Measurements from ENCODE around the gene ARRDC1. TPM values are rescaled to one million over a fixed set of nuclear protein-coding genes. Genes with fewer than 3 reads are reported as not detected.

The ARRDC1 gene
- total RNA-seq, 4 donors from 2014 or later, result 132 to 560 (median 370) TPM

DNA sequence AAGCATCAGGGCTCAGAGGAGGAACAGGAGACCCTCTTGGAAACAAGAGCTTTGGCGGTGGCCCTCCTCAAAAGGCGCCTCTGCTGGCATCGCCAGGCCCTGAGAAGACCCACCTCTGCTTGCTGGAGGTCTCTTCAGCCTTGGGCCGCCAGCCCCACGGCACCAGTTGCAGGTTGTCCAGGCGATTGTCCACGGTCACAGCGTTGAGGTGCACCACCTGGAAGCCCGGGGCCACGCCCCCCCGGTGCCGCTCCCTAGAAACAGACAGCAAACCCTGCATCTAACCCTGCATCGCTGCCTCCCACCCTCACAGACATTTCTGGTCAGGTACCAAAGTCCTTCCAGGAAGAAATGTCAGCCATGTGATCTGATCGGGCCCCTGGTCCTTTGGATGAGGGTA is 18.6 kb upstream of the ARRDC1 start:
- in situ Hi-C loops (cut with MboI; ENCODE audit: low pct_ligation_motif_present in 1 of 4, low pct_unique_long_range_greater_than_20kb in 1 of 4, low sequenced_read_pairs in 3 of 4) (no loop called here), intact Hi-C loops (cut with DNase I; ENCODE audit: low total_unique reads) (no loop called here)
- 91% methylated on average over 9 of the region's 14 CpGs; no CpG with 5 or more reads in 1 of the 2 donors for WGBS, 2 donors (ENCODE audit: low coverage in 1 of 2)
- Histone ChIP-seq H3K9me3 (no peaks in the 10 kb centered on the region), H3K36me3 (no peaks in the 10 kb centered on the region), H3K27ac (no peak overlapping the region), H3K4me1 (peaks cover 6 to 20% (median 17%) of the 10 kb centered on the region in 4 donors), H3K27me3 (no peaks in the 10 kb centered on the region), H3K4me3 (no peak overlapping the region)
- DNase-seq, result no peak
- TF ChIP-seq CTCF (IDR thresholded peaks at IDR 0.05) (no peak), POLR2A (IDR thresholded peaks at IDR 0.05) (no peak), POLR2AphosphoS5 (IDR thresholded peaks at IDR 0.05) (no peak), EP300 (IDR thresholded peaks at IDR 0.05; ENCODE audit: low read depth) (no peak)

GRCh38 chr9:137588311-137588710 is 17.2 kb upstream of the ARRDC1 start:
- Histone ChIP-seq H3K9me3 (no peaks in the 10 kb centered on the region), H3K36me3 (no peaks in the 10 kb centered on the region), H3K4me1 (peaks cover 6 to 20% (median 17%) of the 10 kb centered on the region in 4 donors), H3K27ac (no peak overlapping the region), H3K4me3 (no peak overlapping the region), H3K27me3 (no peaks in the 10 kb centered on the region)
- no peak for DNase-seq
- WGBS, 2 donors (ENCODE audit: low coverage in 1 of 2), result 89% methylated on average over 8 of the region's 13 CpGs; no CpG with 5 or more reads in 1 of the 2 donors
- in situ Hi-C loops (cut with MboI; ENCODE audit: low pct_ligation_motif_present in 1 of 4, low pct_unique_long_range_greater_than_20kb in 1 of 4, low sequenced_read_pairs in 3 of 4), result no loop called here
- intact Hi-C loops (cut with DNase I; ENCODE audit: low total_unique reads), result no loop called here
- no peak for TF ChIP-seq EP300 (IDR thresholded peaks at IDR 0.05; ENCODE audit: low read depth)
- TF ChIP-seq POLR2A (IDR thresholded peaks at IDR 0.05), result no peak
- TF ChIP-seq POLR2AphosphoS5 (IDR thresholded peaks at IDR 0.05), result no peak
- no peak for TF ChIP-seq CTCF (IDR thresholded peaks at IDR 0.05)

DNA sequence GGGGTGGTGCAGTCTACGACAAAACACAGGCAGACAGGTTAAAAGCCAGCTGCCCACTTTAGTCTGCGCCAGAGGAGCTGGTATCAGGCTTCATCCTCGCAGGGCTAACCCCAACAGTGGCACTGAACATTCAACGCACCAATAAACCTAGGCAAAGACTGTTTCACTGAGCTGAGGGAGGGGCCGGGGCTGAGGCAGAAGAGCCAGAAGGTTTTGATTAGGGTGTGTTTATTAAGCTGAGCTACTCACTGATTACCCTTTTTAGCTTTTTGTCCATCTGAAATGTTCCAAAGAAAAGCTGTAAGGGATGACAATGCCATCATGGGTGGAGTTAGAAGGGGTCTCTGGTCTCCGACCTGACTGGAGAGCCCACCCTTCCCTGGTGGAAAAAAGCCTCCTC is 16.6 kb upstream of the ARRDC1 start:
- no peaks in the 10 kb centered on the region for H3K36me3 ChIP-seq
- peak overlapping the region in 1 of 4 donors; percentile 59 for H3K27ac ChIP-seq
- TF ChIP-seq EP300 (IDR thresholded peaks at IDR 0.05; ENCODE audit: low read depth) (no peak), POLR2A (IDR thresholded peaks at IDR 0.05) (no peak), CTCF (IDR thresholded peaks at IDR 0.05) (no peak), POLR2AphosphoS5 (IDR thresholded peaks at IDR 0.05) (no peak)
- no peaks in the 10 kb centered on the region for H3K27me3 ChIP-seq
- WGBS, 2 donors (ENCODE audit: low coverage in 1 of 2), result 89% methylated on average over 6 of the region's 6 CpGs; no CpG with 5 or more reads in 1 of the 2 donors
- intact Hi-C loops (cut with DNase I; ENCODE audit: low total_unique reads), result no loop called here
- H3K4me1 ChIP-seq, result peaks cover 6 to 20% (median 17%) of the 10 kb centered on the region in 4 donors
- H3K9me3 ChIP-seq, result no peaks in the 10 kb centered on the region
- in situ Hi-C loops (cut with MboI; ENCODE audit: low pct_ligation_motif_present in 1 of 4, low pct_unique_long_range_greater_than_20kb in 1 of 4, low sequenced_read_pairs in 3 of 4), result no loop called here
- DNase-seq, result no peak
- H3K4me3 ChIP-seq, result no peak overlapping the region

GRCh38 chr9:137589441-137590122 is 15.9 kb upstream of the ARRDC1 start:
- no peak for TF ChIP-seq POLR2A (IDR thresholded peaks at IDR 0.05)
- no peak for TF ChIP-seq CTCF (IDR thresholded peaks at IDR 0.05)
- no peak for TF ChIP-seq POLR2AphosphoS5 (IDR thresholded peaks at IDR 0.05)
- TF ChIP-seq EP300 (IDR thresholded peaks at IDR 0.05; ENCODE audit: low read depth), result no peak
- 7% methylated on average over 31 of the region's 58 CpGs; no CpG with 5 or more reads in 1 of the 2 donors for WGBS, 2 donors (ENCODE audit: low coverage in 1 of 2)
- no peaks in the 10 kb centered on the region for H3K27me3 ChIP-seq
- no peak for DNase-seq
- intact Hi-C loops (cut with DNase I; ENCODE audit: low total_unique reads), result no loop called here
- no peaks in the 10 kb centered on the region for H3K36me3 ChIP-seq
- in situ Hi-C loops (cut with MboI; ENCODE audit: low pct_ligation_motif_present in 1 of 4, low pct_unique_long_range_greater_than_20kb in 1 of 4, low sequenced_read_pairs in 3 of 4), result no loop called here
- no peaks in the 10 kb centered on the region for H3K9me3 ChIP-seq
- peak overlapping the region; percentile 66 to 81 (median 72) for H3K4me3 ChIP-seq
- H3K27ac ChIP-seq, result peak overlapping the region in 3 of 4 donors; percentile 59 to 79 (median 63)
- peaks cover 6 to 20% (median 17%) of the 10 kb centered on the region in 4 donors for H3K4me1 ChIP-seq
